IMR-90 (cell line): Measurements from ENCODE around the gene MAN1A2. TPM values are rescaled to one million over a fixed set of nuclear protein-coding genes. Genes with fewer than 3 reads are reported as not detected.

ENCODE experiments used
- ATAC-seq: fragments of 200-7000 bp; cut with Tn5 transposase; 2 replicates; pipeline ENCODE4 v1.9.1; 2020; ENCODE audit warnings: low read depth, mild to moderate bottlenecking, moderate library complexity
- BruUV-seq: library from RNA; stranded (reverse); fragments of 400-500 nt; replicated peaks from 2 replicates; lab custom pipeline; 2021; lab: Mats Ljungman, UMichigan
- CTCF ChIA-PET: fragments of 300-600 bp; formaldehyde crosslinking; extraction: SDS; loops from one replicate; lab custom pipeline; 2021; ENCODE audit warnings: antibody characterized with exemption; lab: Yijun Ruan, JAX
- POLR2A ChIA-PET: fragments of 300-600 bp; sonication (Branson Sonifier 250); formaldehyde crosslinking; loops from one replicate; lab custom pipeline; 2022; ENCODE audit warnings: antibody characterized with exemption; ENCODE audit not compliant: unreplicated experiment; lab: Charles Lee
- DNase-seq: peaks from one replicate; pipeline ENCODE4 v3.0.0; 2013
- H2AFZ ChIP-seq: replicated peaks from 2 replicates; pipeline ENCODE3; 2013; ENCODE audit warnings: low read length, mild to moderate bottlenecking; ENCODE audit not compliant: poor library complexity
- H2AK5ac ChIP-seq: 2 replicates; pipeline ENCODE4 v1.6.1; 2013; ENCODE audit warnings: low read depth, low read length, inconsistent platforms
- H2AK9ac ChIP-seq: replicated peaks from 2 replicates; pipeline ENCODE3; 2013; ENCODE audit warnings: mild to moderate bottlenecking, low read depth, low read length, moderate library complexity; ENCODE audit not compliant: poor library complexity
- H2BK120ac ChIP-seq: 2 replicates; pipeline ENCODE4 v1.6.1; 2013; ENCODE audit warnings: low read depth, low read length, inconsistent platforms
- H2BK15ac ChIP-seq: 3 replicates; pipeline ENCODE4 v1.6.1; 2013; ENCODE audit warnings: low read depth, low read length, inconsistent platforms
- H2BK20ac ChIP-seq: 2 replicates; pipeline ENCODE4 v1.6.1; 2013; ENCODE audit warnings: low read depth, mild to moderate bottlenecking, inconsistent platforms, low read length, moderate library complexity
- H2BK5ac ChIP-seq: 2 replicates; pipeline ENCODE4 v1.6.1; 2013; ENCODE audit warnings: mild to moderate bottlenecking, low read depth, low read length, inconsistent platforms; ENCODE audit not compliant: poor library complexity, severe bottlenecking
- H3K14ac ChIP-seq: replicated peaks from 2 replicates; pipeline ENCODE4 v1.6.1; 2013; ENCODE audit warnings: low read depth, low read length, inconsistent platforms
- H3K18ac ChIP-seq: 2 replicates; pipeline ENCODE4 v1.6.1; 2013; ENCODE audit warnings: low read depth, low read length, control low read depth
- H3K23ac ChIP-seq: 2 replicates; pipeline ENCODE4 v1.6.1; 2013; ENCODE audit warnings: low read depth, low read length, inconsistent platforms
- H3K27ac ChIP-seq: 2 replicates; pipeline ENCODE4 v1.5.1; 2013; ENCODE audit warnings: mild to moderate bottlenecking, control low read depth, low read length; ENCODE audit not compliant: insufficient read depth
- H3K27me3 ChIP-seq: 2 replicates; pipeline ENCODE4 v1.6.1; 2013; ENCODE audit warnings: low read length; ENCODE audit not compliant: control insufficient read depth, insufficient read depth
- H3K36me3 ChIP-seq: 2 replicates; pipeline ENCODE4 v1.6.1; 2013; ENCODE audit warnings: low read length, mixed read lengths; ENCODE audit not compliant: control insufficient read depth, insufficient read depth
- H3K4ac ChIP-seq: 2 replicates; pipeline ENCODE4 v1.6.1; 2013; ENCODE audit warnings: low read depth, low read length, inconsistent platforms
- H3K4me1 ChIP-seq: 2 replicates; pipeline ENCODE4 v1.6.1; 2013; ENCODE audit warnings: low read length, mixed read lengths; ENCODE audit not compliant: control insufficient read depth, insufficient read depth
- H3K4me2 ChIP-seq: 2 replicates; pipeline ENCODE4 v1.6.1; 2013; ENCODE audit warnings: low read depth, mild to moderate bottlenecking, control low read depth, low read length, moderate library complexity
- H3K4me3 ChIP-seq: 2 replicates; pipeline ENCODE4 v1.5.1; 2013; ENCODE audit warnings: low read depth, mild to moderate bottlenecking, control low read depth, low read length, moderate library complexity; ENCODE audit not compliant: insufficient read depth
- H3K56ac ChIP-seq: 2 replicates; pipeline ENCODE4 v1.6.1; 2013; ENCODE audit warnings: low read length, inconsistent platforms; ENCODE audit not compliant: insufficient read depth; ENCODE audit errors: extremely low read depth
- H3K79me1 ChIP-seq, 2 experiments: 2 replicates each; pipeline ENCODE4 v1.6.1; 2013; ENCODE audit warnings: low read length in 2 of 2, inconsistent platforms in 1 of 2, low read depth in 1 of 2
- H3K9ac ChIP-seq: 2 replicates; pipeline ENCODE4 v1.6.1; 2013; ENCODE audit warnings: low read depth, low read length, control low read depth
- H3K9me1 ChIP-seq: 2 replicates; pipeline ENCODE4 v1.6.1; 2013; ENCODE audit warnings: low read length, inconsistent platforms; ENCODE audit not compliant: insufficient read depth
- H3K9me3 ChIP-seq: 2 replicates; pipeline ENCODE4 v1.6.1; 2013; ENCODE audit warnings: low read length; ENCODE audit not compliant: control insufficient read depth, insufficient read depth
- H4K20me1 ChIP-seq: 2 replicates; pipeline ENCODE4 v1.6.1; 2013; ENCODE audit warnings: low read length, inconsistent platforms; ENCODE audit not compliant: insufficient read depth
- H4K5ac ChIP-seq: 2 replicates; pipeline ENCODE4 v1.6.1; 2013; ENCODE audit warnings: mild to moderate bottlenecking, low read depth, low read length, control low read depth
- H4K8ac ChIP-seq, 2 experiments: 2 replicates each; pipeline ENCODE4 v1.6.1; 2013; ENCODE audit warnings: low read depth in 2 of 2, low read length in 2 of 2, control low read depth in 1 of 2, inconsistent platforms in 1 of 2
- H4K91ac ChIP-seq: 2 replicates; pipeline ENCODE4 v1.6.1; 2013; ENCODE audit warnings: low read depth, low read length, inconsistent platforms; ENCODE audit not compliant: insufficient read depth
- CEBPB ChIP-seq: IDR thresholded peaks from 2 replicates; pipeline ENCODE4 v1.6.1; 2012; ENCODE audit warnings: low read depth, low read length, improper control_type of control experiment
- MAFK ChIP-seq: IDR thresholded peaks from 2 replicates; pipeline ENCODE4 v1.6.1; 2012; ENCODE audit warnings: low read depth, low read length, improper control_type of control experiment
- MXI1 ChIP-seq: IDR thresholded peaks from 2 replicates; pipeline ENCODE4 v1.6.1; 2012; ENCODE audit warnings: low read depth, mild to moderate bottlenecking, low read length, moderate library complexity, borderline replicate concordance
- POLR2A ChIP-seq: IDR thresholded peaks from 2 replicates; pipeline ENCODE4 v1.6.1; 2012; ENCODE audit warnings: mild to moderate bottlenecking, low read depth, low read length
- SMC3 ChIP-seq: fragments of 150-350 bp; IDR thresholded peaks from 2 replicates; pipeline ENCODE4 v1.6.1; 2016; ENCODE audit warnings: low read depth, mild to moderate bottlenecking, antibody characterized with exemption, low read length, moderate library complexity
- WGBS, 2 experiments: methylation state at CpG; one replicate each; pipeline versions ENCODE4 v1.1.5 to v1.1.7; 2013; ENCODE audit warnings: missing lambda C conversion rate in 2 of 2; ENCODE audit not compliant: insufficient read length in 1 of 2; ENCODE audit errors: extremely low coverage in 2 of 2; 5-methylcytosine and 5-hydroxymethylcytosine counted together
- dilution Hi-C: fragments of 300-500 bp; cut with HindIII; formaldehyde crosslinking; loops from one replicate; pipeline ENCODE4 v1.14.3; 2018; ENCODE audit warnings: low sequenced_read_pairs; ENCODE audit not compliant: unreplicated experiment
- in situ Hi-C: fragments of 300-500 bp; cut with MboI; formaldehyde crosslinking; loops from 3 replicates; pipeline ENCODE4 v1.14.3; 2019; ENCODE audit warnings: low sequenced_read_pairs, inconsistent platforms, mixed read lengths
- intact Hi-C: fragments of 100-400 bp; cut with micrococcal nuclease; formaldehyde crosslinking; loops from 2 replicates; pipeline ENCODE4 v1.10.0; 2022
- polyA plus RNA-seq, 3 experiments: library from polyadenylated mRNA; depleted of rRNA; stranded (reverse); fragments of >200 nt; gene quantifications; 2 replicates each; pipeline ENCODE4 v1.2.3, GENCODE V29; 2012; ENCODE audit warnings: low replicate concordance in 1 of 3
- total RNA-seq: library from RNA; depleted of rRNA; stranded (reverse); fragments of >200 nt; gene quantifications from 2 replicates; pipeline ENCODE4 v1.2.3, GENCODE V29; 2012

The MAN1A2 gene
- total and polyA plus RNA-seq, 2 of the 4 experiments (the other 2 are of a cell fraction), result 12.4 to 29.4 TPM

DNA sequence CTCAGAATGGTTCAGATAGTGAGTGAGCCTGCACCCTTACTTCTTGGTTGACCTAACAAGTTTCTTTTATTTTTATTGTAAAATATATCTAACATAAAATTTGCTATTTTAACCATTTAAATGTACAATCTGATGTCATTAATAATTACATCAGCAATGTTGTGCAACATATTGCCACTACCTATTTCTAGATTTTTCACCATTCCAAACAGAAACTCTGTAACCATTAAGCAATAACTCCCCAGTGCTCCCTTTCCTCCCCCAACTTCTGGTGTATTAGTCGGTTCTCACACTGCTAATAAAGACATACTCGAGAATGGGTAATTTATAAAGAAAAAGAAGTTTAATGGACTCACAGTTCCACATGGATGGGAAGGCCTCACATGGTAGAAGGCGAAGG lies 162.4 kb downstream of the MAN1A2 start:
- Histone ChIP-seq H3K9me3 (no peaks in the 10 kb centered on the region), H3K14ac (no peak overlapping the region), H2BK5ac (no peak overlapping the region), H2BK120ac (no peak overlapping the region), H2BK15ac (no peak overlapping the region), H3K56ac (no peak overlapping the region), H2AK5ac (no peak overlapping the region), H3K27me3 (no peaks in the 10 kb centered on the region), H3K9ac (no peak overlapping the region), H2AFZ (no peak overlapping the region), H4K20me1 (no peaks in the 10 kb centered on the region), H4K5ac (no peak overlapping the region), H3K4me2 (no peak overlapping the region), H2BK20ac (no peak overlapping the region), H3K23ac (no peak overlapping the region), H3K36me3 (no peaks in the 10 kb centered on the region), H3K79me1 (no peaks in the 10 kb centered on the region), H4K91ac (no peak overlapping the region), H4K8ac (no peak overlapping the region), H3K4ac (no peak overlapping the region), H3K4me1 (no peaks in the 10 kb centered on the region), H3K9me1 (peaks cover 5% of the 10 kb centered on the region; the same call in 1 of the 2 replicates), H3K27ac (no peak overlapping the region), H3K4me3 (no peak overlapping the region), H2AK9ac (no peak overlapping the region), H3K18ac (no peak overlapping the region)
- no peak for DNase-seq
- TF ChIP-seq CEBPB, result peak; percentile 50
- TF ChIP-seq SMC3, result no peak
- TF ChIP-seq MXI1, result no peak
- no peak for TF ChIP-seq MAFK
- no peak for TF ChIP-seq POLR2A
- no peak for ATAC-seq
- no CpG with 5 or more reads among the region's 3 CpGs for WGBS, 2 experiments
- no TSS peak for BruUV-seq
- in situ Hi-C loops (loop anchor here (5.0 kb wide), 1 partner anchor 233 kb away; no protein-coding TSS in a partner anchor), dilution Hi-C loops (no loop called here), intact Hi-C loops (no loop called here)
- ChIA-PET CTCF (no interaction called here), POLR2A (no interaction called here)
